HEK293 (cell line): ENCODE measurements around the gene LCN10.
A peak's percentile ranks its signal among the peaks of the same experiment; 100 is the strongest.

Source experiments
- CTCF ChIA-PET: fragments of 350-600 bp; formaldehyde crosslinking; extraction: SDS; loops from one replicate; lab custom pipeline; 2021; ENCODE audit warnings: antibody characterized with exemption; lab: Yijun Ruan, JAX
- POLR2A ChIA-PET: fragments of 300-600 bp; formaldehyde crosslinking; extraction: SDS; loops from one replicate; lab custom pipeline; 2020; ENCODE audit warnings: antibody characterized with exemption, inconsistent platforms; lab: Yijun Ruan, JAX
- H3K27ac ChIP-seq: fragments of 200-500 bp; sonication (Bioruptor generic); 2 replicates; pipeline ENCODE4 v1.5.1; 2014; ENCODE audit warnings: low read depth, low read length, control low read depth, inconsistent platforms; ENCODE audit errors: extremely low read depth
- H3K36me3 ChIP-seq, 2 experiments: fragments of 200-500 bp in 1 of 2; sonication (Bioruptor generic) in 1 of 2; 1 replicate in 1 of 2; 2 replicates in 1 of 2; pipeline ENCODE4 v1.5.1; 2014 to 2017; ENCODE audit warnings: inconsistent platforms in 2 of 2, low read length in 2 of 2; ENCODE audit not compliant: control insufficient read depth in 2 of 2, insufficient read depth in 1 of 2
- H3K4me1 ChIP-seq: fragments of 200-500 bp; sonication (Bioruptor generic); 2 replicates; pipeline ENCODE4 v1.5.1; 2014; ENCODE audit warnings: mild to moderate bottlenecking, low read length, inconsistent platforms; ENCODE audit not compliant: control insufficient read depth, insufficient read depth
- H3K4me3 ChIP-seq: 2 replicates; pipeline ENCODE4 v1.5.1; 2011; ENCODE audit warnings: low read depth, mild to moderate bottlenecking, control low read depth, low read length, moderate library complexity
- H3K9me3 ChIP-seq: fragments of 200-500 bp; sonication (Bioruptor generic); 2 replicates; pipeline ENCODE4 v1.5.1; 2014; ENCODE audit warnings: low read depth, low read length, inconsistent platforms; ENCODE audit not compliant: control insufficient read depth, insufficient read depth
- BCL6B ChIP-seq: fragments of 450-650 bp; formaldehyde crosslinking; IDR thresholded peaks from 2 replicates; pipeline ENCODE4 v1.5.1; 2017; ENCODE audit warnings: missing biosample characterization, missing genetic modification characterization
- GLIS1 ChIP-seq: fragments of 450-650 bp; formaldehyde crosslinking; IDR thresholded peaks from 2 replicates; pipeline ENCODE4 v1.5.1; 2016; ENCODE audit warnings: missing biosample characterization, missing genetic modification characterization
- GLIS2 ChIP-seq: fragments of 450-650 bp; formaldehyde crosslinking; IDR thresholded peaks from 2 replicates; pipeline ENCODE4 v1.5.1; 2016; ENCODE audit warnings: missing biosample characterization, missing genetic modification characterization
- HOXA7 ChIP-seq: sonication (generic); formaldehyde crosslinking; IDR thresholded peaks from 2 replicates; pipeline ENCODE4 v1.8.1; 2022; ENCODE audit warnings: missing genetic modification reagents, borderline replicate concordance
- KLF17 ChIP-seq: fragments of 450-650 bp; formaldehyde crosslinking; IDR thresholded peaks from 2 replicates; pipeline ENCODE4 v1.5.1; 2016; ENCODE audit warnings: missing biosample characterization, missing genetic modification characterization
- KLF8 ChIP-seq: fragments of 450-650 bp; formaldehyde crosslinking; IDR thresholded peaks from 2 replicates; pipeline ENCODE4 v1.5.1; 2016; ENCODE audit warnings: missing biosample characterization, missing genetic modification characterization
- MZF1 ChIP-seq: fragments of 450-650 bp; formaldehyde crosslinking; IDR thresholded peaks from 2 replicates; pipeline ENCODE4 v1.5.1; 2017; ENCODE audit warnings: missing biosample characterization, missing genetic modification characterization, borderline replicate concordance
- OSR2 ChIP-seq: fragments of 450-650 bp; formaldehyde crosslinking; IDR thresholded peaks from 2 replicates; pipeline ENCODE4 v1.5.1; 2016; ENCODE audit warnings: missing biosample characterization, missing genetic modification characterization
- PATZ1 ChIP-seq: fragments of 450-650 bp; formaldehyde crosslinking; IDR thresholded peaks from 2 replicates; pipeline ENCODE4 v1.5.1; 2016; ENCODE audit warnings: missing biosample characterization, missing genetic modification characterization
- SCRT1 ChIP-seq: fragments of 450-650 bp; formaldehyde crosslinking; IDR thresholded peaks from 2 replicates; pipeline ENCODE4 v1.5.1; 2016; ENCODE audit warnings: missing biosample characterization, missing genetic modification characterization, borderline replicate concordance
- SP2 ChIP-seq: fragments of 450-650 bp; formaldehyde crosslinking; IDR thresholded peaks from 2 replicates; pipeline ENCODE4 v1.5.1; 2016; ENCODE audit warnings: missing biosample characterization, missing genetic modification characterization
- SP3 ChIP-seq: fragments of 450-650 bp; formaldehyde crosslinking; IDR thresholded peaks from 2 replicates; pipeline ENCODE4 v1.5.1; 2016; ENCODE audit warnings: missing biosample characterization, missing genetic modification characterization
- SP7 ChIP-seq: fragments of 450-650 bp; formaldehyde crosslinking; IDR thresholded peaks from 2 replicates; pipeline ENCODE4 v1.5.1; 2016; ENCODE audit warnings: missing biosample characterization, missing genetic modification characterization
- TSHZ1 ChIP-seq: fragments of 450-650 bp; formaldehyde crosslinking; IDR thresholded peaks from 2 replicates; pipeline ENCODE4 v1.5.1; 2016; ENCODE audit warnings: missing biosample characterization, missing genetic modification characterization, borderline replicate concordance
- WT1 ChIP-seq: fragments of 450-650 bp; formaldehyde crosslinking; IDR thresholded peaks from 2 replicates; pipeline ENCODE4 v1.5.1; 2016; ENCODE audit warnings: missing biosample characterization, missing genetic modification characterization
- ZBTB17 ChIP-seq: fragments of 450-650 bp; formaldehyde crosslinking; IDR thresholded peaks from 2 replicates; pipeline ENCODE4 v1.5.1; 2016; ENCODE audit warnings: missing biosample characterization, missing genetic modification characterization
- ZIC2 ChIP-seq: fragments of 450-650 bp; formaldehyde crosslinking; IDR thresholded peaks from 2 replicates; pipeline ENCODE4 v1.5.1; 2016; ENCODE audit warnings: missing biosample characterization, missing genetic modification characterization
- ZNF10 ChIP-seq: fragments of 450-650 bp; formaldehyde crosslinking; IDR thresholded peaks from 2 replicates; pipeline ENCODE4 v1.5.1; 2017; ENCODE audit warnings: missing biosample characterization, missing genetic modification characterization
- ZNF23 ChIP-seq: fragments of 450-650 bp; formaldehyde crosslinking; IDR thresholded peaks from 2 replicates; pipeline ENCODE4 v1.5.1; 2016; ENCODE audit warnings: missing biosample characterization, missing genetic modification characterization, borderline replicate concordance
- ZNF544 ChIP-seq: fragments of 450-650 bp; formaldehyde crosslinking; IDR thresholded peaks from 2 replicates; pipeline ENCODE4 v1.5.0; 2017; ENCODE audit warnings: missing biosample characterization, missing genetic modification characterization
- ZNF561 ChIP-seq: fragments of 450-650 bp; IDR thresholded peaks from 2 replicates; pipeline ENCODE4 v1.5.1; 2018; ENCODE audit warnings: missing biosample characterization, missing genetic modification characterization, borderline replicate concordance
- ZNF571 ChIP-seq: fragments of 450-650 bp; formaldehyde crosslinking; IDR thresholded peaks from 2 replicates; pipeline ENCODE4 v1.5.0; 2017; ENCODE audit warnings: missing biosample characterization, missing genetic modification characterization
- ZNF624 ChIP-seq: fragments of 450-650 bp; formaldehyde crosslinking; IDR thresholded peaks from 2 replicates; pipeline ENCODE4 v1.5.1; 2017; ENCODE audit warnings: missing biosample characterization, missing genetic modification characterization
- ZNF629 ChIP-seq: fragments of 450-650 bp; formaldehyde crosslinking; IDR thresholded peaks from 2 replicates; pipeline ENCODE4 v1.5.1; 2017; ENCODE audit warnings: missing biosample characterization, missing genetic modification characterization
- ZNF660 ChIP-seq: fragments of 450-650 bp; IDR thresholded peaks from 2 replicates; pipeline ENCODE4 v1.5.1; 2018; ENCODE audit warnings: missing biosample characterization, mild to moderate bottlenecking, missing genetic modification characterization
- ZNF677 ChIP-seq: fragments of 450-650 bp; IDR thresholded peaks from 2 replicates; pipeline ENCODE4 v1.5.0; 2018; ENCODE audit warnings: missing biosample characterization, mild to moderate bottlenecking, missing genetic modification characterization, moderate library complexity
- ZNF792 ChIP-seq: fragments of 450-650 bp; formaldehyde crosslinking; IDR thresholded peaks from 2 replicates; pipeline ENCODE4 v1.5.1; 2016; ENCODE audit warnings: missing biosample characterization, missing genetic modification characterization
- ZNF830 ChIP-seq: fragments of 450-650 bp; IDR thresholded peaks from 2 replicates; pipeline ENCODE4 v1.5.0; 2018; ENCODE audit warnings: missing biosample characterization, missing genetic modification characterization, low read depth, mild to moderate bottlenecking, moderate library complexity
- ZSCAN5A ChIP-seq: fragments of 450-650 bp; formaldehyde crosslinking; IDR thresholded peaks from 2 replicates; pipeline ENCODE4 v1.5.1; 2016; ENCODE audit warnings: missing biosample characterization, missing genetic modification characterization

LCN10 gene

GRCh38 chr9:136790640-136791515, 48.1 kb upstream of the LCN10 start, which contains the start of gene TMEM141:
Gene TMEM141, plus strand, starts transcription at chr9:136791344. Its CDS starts 27 bp downstream, at chr9:136791371.
- ChIA-PET CTCF (interaction anchor here (0.6 to 6.1 kb wide), 14 partner anchors 11 to 583 kb away, joined by 3 to 61 read pairs (median 4); partner anchors contain the start of gene AJM1), POLR2A (interaction anchor here (0.5 to 2.0 kb wide), 19 partner anchors 9 to 669 kb away, joined by 3 to 24 read pairs (median 4); partner anchors contain the start of genes FBXW5, MAN1B1, TPRN and TRAF2)
- peak within 1 kb of the TSS; percentile 47 for H3K4me3 ChIP-seq
- H3K27ac ChIP-seq = peak within 1 kb of the TSS; percentile 74
- peaks cover 6% of the 10 kb centered on the region for H3K4me1 ChIP-seq
- peaks cover 0 to 21% of the 10 kb centered on the region in 2 experiments; a peak in 1 of 3 replicates for H3K36me3 ChIP-seq
- H3K9me3 ChIP-seq = no peaks in the 10 kb centered on the region
- TF ChIP-seq ZNF660 (tag by site-specific recombination) (peak; percentile 95), TSHZ1 (tag by site-specific recombination) (no peak; the same call in 1 of the 2 replicates), ZIC2 (tag by site-specific recombination) (peak; percentile 50), ZNF544 (tag by site-specific recombination) (no peak), MZF1 (tag by site-specific recombination) (peak; percentile 98), ZNF561 (tag by site-specific recombination) (0 out of 2 replicates have a peak, but pooled peaks have one; percentile 39), GLIS1 (tag by site-specific recombination) (peak; percentile 64), SP7 (tag by site-specific recombination) (peak; percentile 82), ZNF23 (tag by site-specific recombination) (no peak), ZNF629 (tag by site-specific recombination) (peak; percentile 20; the same call in 1 of the 2 replicates), ZNF10 (tag by site-specific recombination) (0 out of 2 replicates have a peak, but pooled peaks have one; percentile 23), PATZ1 (tag by site-specific recombination) (peak; percentile 69), ZNF830 (tag by site-specific recombination) (no peak), ZNF571 (tag by site-specific recombination) (no peak), ZSCAN5A (tag by site-specific recombination) (no peak), ZNF624 (tag by site-specific recombination) (no peak), ZBTB17 (peak; percentile 42; the same call in 1 of the 2 replicates), GLIS2 (tag by site-specific recombination) (peak; percentile 51), KLF8 (tag by site-specific recombination) (peak; percentile 77), ZNF792 (tag by site-specific recombination) (no peak), KLF17 (tag by site-specific recombination) (peak; percentile 27; the same call in 1 of the 2 replicates), SP3 (peak; percentile 94), ZNF677 (tag by site-specific recombination) (no peak), OSR2 (tag by site-specific recombination) (peak; percentile 79), BCL6B (tag by site-specific recombination) (no peak), WT1 (tag by site-specific recombination) (no peak), SCRT1 (tag by site-specific recombination) (no peak), HOXA7 (CRISPR knock-in tag) (no peak), SP2 (peak; percentile 91)
